Activated CD8-positive, alpha-beta memory T cell treated with anti-CD3 and anti-CD28 coated beads, Interleukin-2, amount 50 U/mL, for 24 hours (primary cell): Measurements from ENCODE around the gene SLC8A2.
A peak's percentile ranks its signal among the peaks of the same experiment; 100 is the strongest.

Source experiments
- DNase-seq: peaks from one replicate; pipeline ENCODE4 v3.0.0-alpha.2; 2020; ENCODE audit errors: extremely low read depth

The SLC8A2 gene

DNA sequence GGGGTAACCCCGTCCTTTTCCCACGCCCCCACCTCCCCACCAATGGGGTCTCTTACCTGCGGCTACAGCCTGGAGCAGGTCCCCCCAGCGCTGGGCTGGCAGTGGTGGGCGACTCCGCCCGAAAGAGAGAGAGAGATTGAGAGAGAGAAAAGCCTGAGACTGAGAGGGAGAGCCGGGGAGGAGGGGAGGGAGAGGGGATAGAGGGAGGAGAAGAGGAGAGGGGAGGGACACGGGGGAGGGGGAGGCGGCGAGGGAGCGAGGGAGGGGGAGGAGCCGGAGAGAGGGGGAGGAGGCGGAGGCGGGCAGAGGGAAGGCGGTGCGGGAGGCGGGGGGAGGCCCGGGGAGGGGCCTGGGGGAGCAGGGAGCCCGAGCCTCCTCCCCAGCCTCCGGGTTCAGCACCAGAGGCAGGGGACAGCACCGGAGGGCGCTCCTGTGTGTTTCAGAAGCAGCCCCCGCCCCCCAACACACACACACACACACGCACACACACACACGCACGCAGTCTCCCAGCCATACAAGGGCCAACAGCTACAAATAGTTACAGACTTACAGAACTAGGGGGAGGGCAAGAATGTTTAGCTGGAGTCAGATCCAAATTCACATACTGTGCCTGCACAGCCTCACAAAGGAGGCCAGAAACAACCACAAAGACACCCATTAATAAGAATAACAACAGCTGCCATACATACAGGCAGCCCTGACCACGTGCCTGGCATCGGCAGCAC, at the start of gene SLC8A2:
TSS of gene SLC8A2 (minus strand) at position 161 of the 725 bp plus-strand sequence. CDS start 5,490 bp downstream, outside the sequence.
- DNase-seq, result no peak

DNA sequence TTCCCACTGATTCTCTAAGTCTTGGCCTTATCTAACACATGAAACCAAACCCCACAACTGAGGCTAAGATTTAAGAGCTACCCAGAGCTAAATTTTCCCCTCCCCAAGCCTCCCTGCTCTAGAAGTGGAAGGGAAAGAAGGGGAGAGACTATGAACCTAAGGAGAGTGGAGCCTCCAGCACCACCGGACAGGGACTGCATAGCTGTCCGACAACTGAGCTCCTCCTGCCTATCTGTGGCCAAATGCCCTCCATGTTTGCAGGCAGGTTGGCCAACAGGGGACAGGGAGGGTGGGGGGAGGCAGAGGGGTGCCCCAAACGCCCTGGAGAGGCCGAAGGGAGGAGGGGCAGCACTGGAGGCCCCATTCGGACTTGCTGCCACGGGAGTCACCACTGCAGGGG, 49.1 kb upstream of the SLC8A2 start:
- DNase-seq, result no peak

GRCh38 chr19:47520343-47520806, 48.7 kb upstream of the SLC8A2 start:
- DNase-seq, result no peak

DNA sequence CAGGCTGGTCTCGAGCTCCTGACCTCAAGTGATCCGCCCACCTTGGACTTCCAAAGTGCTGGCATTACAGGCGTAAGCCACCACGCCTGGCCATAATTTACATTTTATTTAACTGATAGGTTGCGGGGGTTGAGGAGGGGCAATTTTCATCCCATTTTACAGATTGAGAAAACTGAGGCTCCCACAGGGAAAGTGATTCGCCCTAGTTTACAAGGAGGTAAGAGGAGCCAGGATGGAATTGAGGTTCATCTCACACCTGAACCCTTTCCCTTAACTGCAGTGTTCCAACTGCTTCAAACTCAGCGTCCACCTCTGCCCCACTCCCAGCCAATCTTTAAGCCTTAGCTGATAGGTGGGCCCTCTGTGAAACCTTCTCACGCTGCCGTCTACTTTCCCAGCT, 47.2 kb upstream of the SLC8A2 start:
- no peak for DNase-seq

DNA sequence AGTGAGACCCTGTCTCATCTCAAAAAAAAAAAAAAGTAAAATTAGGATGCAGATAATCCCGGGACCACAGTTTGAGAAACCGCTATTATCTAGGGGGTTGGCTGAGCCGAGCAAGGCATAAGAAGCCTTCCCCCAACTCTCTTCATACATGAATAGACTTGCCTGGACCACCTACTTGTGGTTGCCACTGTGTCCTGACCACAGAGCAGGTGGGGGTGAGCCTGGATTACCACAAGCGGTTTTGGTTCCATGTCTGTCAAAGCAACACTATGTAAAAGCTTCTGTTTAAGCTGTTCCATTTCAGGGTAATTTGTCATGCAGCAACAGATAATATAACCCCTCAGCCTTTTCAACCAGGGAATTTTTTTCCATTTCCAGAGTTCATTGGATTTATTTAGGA, 46.4 kb upstream of the SLC8A2 start:
- DNase-seq, result peak; percentile 53

DNA sequence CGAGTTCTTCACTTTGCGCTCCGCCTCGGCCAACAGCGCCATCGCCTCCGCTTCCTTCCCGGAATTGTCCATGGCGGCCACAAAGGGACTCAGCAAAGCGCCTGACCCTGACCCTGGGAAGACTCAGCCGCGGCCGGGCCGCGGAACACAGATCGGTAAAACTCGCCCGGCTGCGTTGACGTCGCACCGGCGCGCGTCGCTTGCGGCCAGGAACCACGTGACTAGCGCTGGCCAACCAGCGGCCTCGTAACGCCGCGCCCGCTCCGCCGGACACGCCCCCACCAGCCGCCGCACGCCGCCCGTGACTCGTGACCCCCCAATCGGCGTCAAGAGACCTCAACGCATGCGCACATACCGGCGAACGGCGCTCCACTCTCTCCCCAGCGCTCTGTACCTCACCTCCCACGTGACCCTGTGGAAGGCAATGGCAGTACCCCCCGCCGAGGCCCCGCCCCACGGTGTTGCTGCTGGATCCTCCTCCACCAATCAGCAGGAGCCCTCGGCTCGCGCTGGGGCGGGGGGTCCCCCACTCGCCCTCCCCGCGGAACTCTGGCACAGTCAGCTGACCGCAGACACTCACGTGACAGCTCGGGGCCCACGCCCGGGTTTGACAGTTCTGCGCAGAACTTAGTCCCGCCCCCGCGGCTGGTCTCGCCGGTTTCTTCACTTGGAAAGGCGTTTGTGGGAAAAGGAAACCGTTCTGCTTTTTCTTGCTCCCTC, 43.3 kb upstream of the SLC8A2 start, which contains the start of gene NAPA:
TSS of gene NAPA (minus strand) at position 195 of the 720 bp plus-strand sequence. CDS start at position 72, 123 bp downstream.
- peak; percentile 100 for DNase-seq

- no peak for DNase-seq
Observed at GRCh38 chr19:47514151-47514868, 42.6 kb upstream of the SLC8A2 start.

DNA sequence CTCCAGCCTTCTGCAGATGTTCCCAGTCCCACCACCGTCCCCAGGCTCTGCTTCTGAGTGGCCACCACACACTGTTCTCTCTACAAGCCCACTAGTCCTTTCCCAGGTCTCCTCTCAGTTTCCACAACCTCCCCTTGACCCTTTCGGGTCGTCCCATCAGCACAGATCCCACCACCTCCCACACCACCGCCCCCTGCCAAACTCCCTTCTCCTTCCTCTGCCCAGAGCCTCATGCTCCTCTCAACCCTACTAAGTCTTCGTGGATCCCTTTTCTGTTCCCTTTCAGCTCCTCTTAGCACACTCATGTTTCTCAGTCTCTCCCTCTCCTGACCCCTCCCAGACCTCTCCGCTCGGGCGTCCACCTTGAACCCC, 41.2 kb upstream of the SLC8A2 start:
- DNase-seq, result no peak

GRCh38 chr19:47512183-47512947, 40.7 kb upstream of the SLC8A2 start:
- no peak for DNase-seq

GRCh38 chr19:47511681-47512080, 40.0 kb upstream of the SLC8A2 start:
- no peak for DNase-seq

- no peak for DNase-seq
Observed at GRCh38 chr19:47511128-47511517, 39.4 kb upstream of the SLC8A2 start.

- DNase-seq, result no peak
Observed at GRCh38 chr19:47510516-47511127, 38.9 kb upstream of the SLC8A2 start.

DNA sequence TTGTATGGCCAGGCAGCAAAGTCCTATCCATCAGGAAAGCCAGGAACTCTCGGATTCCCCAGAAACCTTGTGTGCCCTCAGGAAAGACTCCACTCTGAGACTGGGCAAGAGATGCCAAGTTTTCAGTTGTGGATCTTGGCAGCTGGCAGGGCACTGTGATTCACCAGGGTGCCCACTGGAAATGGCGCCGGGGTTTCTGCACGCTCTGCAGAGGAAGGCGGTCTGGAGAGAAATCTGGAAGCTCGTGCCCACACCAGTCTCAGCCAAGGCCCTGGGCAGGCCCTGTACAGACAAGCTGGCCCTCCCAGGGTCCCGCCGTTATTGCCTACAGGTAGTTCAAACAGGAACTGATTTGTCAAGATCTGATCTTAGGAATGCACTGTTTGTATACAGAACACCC, 38.3 kb upstream of the SLC8A2 start:
- no peak for DNase-seq

GRCh38 chr19:47509170-47509847, 37.6 kb upstream of the SLC8A2 start:
- no peak for DNase-seq

- no peak for DNase-seq
Observed at GRCh38 chr19:47508721-47509120, 37.0 kb upstream of the SLC8A2 start.

GRCh38 chr19:47507924-47508553, 36.3 kb upstream of the SLC8A2 start:
- DNase-seq, result no peak

DNA sequence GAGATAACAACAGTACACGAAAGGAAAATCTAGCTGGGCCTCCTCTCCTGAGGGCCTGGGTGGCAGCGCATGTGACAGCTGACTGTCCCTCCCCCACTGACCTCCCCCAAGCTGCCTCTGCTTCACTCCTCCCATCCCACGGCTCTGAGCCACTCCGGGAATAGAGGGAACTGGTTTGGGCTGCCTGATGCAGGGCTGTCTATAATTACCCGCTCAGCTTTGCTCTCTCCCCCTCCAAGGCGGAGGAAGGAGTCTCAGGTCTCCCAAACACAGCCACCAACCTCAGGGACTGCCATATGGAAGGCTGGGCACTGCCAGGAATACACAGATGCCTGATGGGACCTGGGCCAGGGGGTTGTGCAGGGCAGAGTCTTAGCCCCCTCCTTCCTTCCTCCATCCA, 35.3 kb upstream of the SLC8A2 start:
- DNase-seq, result no peak

- no peak for DNase-seq
Observed at GRCh38 chr19:47506459-47506858, 34.8 kb upstream of the SLC8A2 start.

GRCh38 chr19:47505506-47505905, 33.8 kb upstream of the SLC8A2 start:
- no peak for DNase-seq

DNA sequence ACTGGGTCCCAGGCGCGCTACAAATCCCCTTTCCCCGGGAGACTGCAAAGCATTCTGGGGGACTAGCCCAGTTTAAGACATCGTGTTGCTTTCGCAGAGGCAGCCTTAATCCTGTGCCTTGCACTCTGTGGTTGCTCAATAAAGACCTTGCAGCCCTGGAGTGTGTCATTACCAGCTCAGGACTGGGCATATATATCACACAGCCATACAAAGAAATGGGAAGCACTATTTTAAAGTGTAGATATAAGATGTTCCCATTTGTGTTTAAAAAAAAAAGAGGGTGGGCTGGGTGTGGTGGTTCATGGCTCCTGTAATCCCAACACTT, 32.1 kb upstream of the SLC8A2 start:
- no peak for DNase-seq
